ENCODE results near the gene FAM50B. TPM values are rescaled to one million over a fixed set of nuclear protein-coding genes. Genes with fewer than 3 reads are reported as not detected.

The FAM50B gene
- total RNA-seq, 1 donor from 2014 or later = 10.6 TPM

- no peaks in the 10 kb centered on the region for H3K27me3 ChIP-seq (ENCODE audit: low read depth)
- intact Hi-C loops (cut with DNase I) = no loop called here
- TF ChIP-seq CTCF (IDR thresholded peaks at IDR 0.05) = no peak
- peaks cover 13% of the 10 kb centered on the region for H3K4me1 ChIP-seq
- no peak for DNase-seq
- no peak overlapping the region for H3K4me3 ChIP-seq
- H3K27ac ChIP-seq = peak overlapping the region; percentile 75
- H3K36me3 ChIP-seq = no peaks in the 10 kb centered on the region
- no peaks in the 10 kb centered on the region for H3K9me3 ChIP-seq
- peak; percentile 57 to 78 for ATAC-seq
Measured at GRCh38 chr6:3803627-3804468, 45.3 kb upstream of the FAM50B start.

- intact Hi-C loops (cut with DNase I) = no loop called here
- Histone ChIP-seq H3K4me3 (no peak overlapping the region), H3K36me3 (no peaks in the 10 kb centered on the region), H3K27ac (no peak overlapping the region), H3K9me3 (no peaks in the 10 kb centered on the region), H3K27me3 (ENCODE audit: low read depth) (no peaks in the 10 kb centered on the region), H3K4me1 (peaks cover 10% of the 10 kb centered on the region)
- DNase-seq = no peak
- TF ChIP-seq CTCF (IDR thresholded peaks at IDR 0.05) = no peak
- ATAC-seq = no peak
Measured at GRCh38 chr6:3804964-3805363, 44.2 kb upstream of the FAM50B start.

GRCh38 chr6:3805448-3806123 is 43.6 kb upstream of the FAM50B start:
- intact Hi-C loops (cut with DNase I) = no loop called here
- no peak for DNase-seq
- H3K9me3 ChIP-seq = no peaks in the 10 kb centered on the region
- no peak for TF ChIP-seq CTCF (IDR thresholded peaks at IDR 0.05)
- H3K27ac ChIP-seq = peak overlapping the region; percentile 39
- no peak for ATAC-seq
- H3K4me3 ChIP-seq = no peak overlapping the region
- H3K4me1 ChIP-seq = peaks cover 7% of the 10 kb centered on the region
- no peaks in the 10 kb centered on the region for H3K36me3 ChIP-seq
- H3K27me3 ChIP-seq (ENCODE audit: low read depth) = no peaks in the 10 kb centered on the region

- Histone ChIP-seq H3K36me3 (no peaks in the 10 kb centered on the region), H3K9me3 (no peaks in the 10 kb centered on the region), H3K27ac (peak overlapping the region; percentile 39), H3K27me3 (ENCODE audit: low read depth) (no peaks in the 10 kb centered on the region), H3K4me3 (no peak overlapping the region), H3K4me1 (peaks cover 7% of the 10 kb centered on the region)
- ATAC-seq (no peak), DNase-seq (no peak)
- intact Hi-C loops (cut with DNase I) = no loop called here
- no peak for TF ChIP-seq CTCF (IDR thresholded peaks at IDR 0.05)
Measured at GRCh38 chr6:3806169-3806922, 42.8 kb upstream of the FAM50B start.

GRCh38 chr6:3808199-3808598 is 41.0 kb upstream of the FAM50B start:
- Histone ChIP-seq H3K27ac (peak overlapping the region; percentile 64), H3K4me3 (no peak overlapping the region), H3K4me1 (peaks cover 9% of the 10 kb centered on the region), H3K9me3 (no peaks in the 10 kb centered on the region), H3K36me3 (no peaks in the 10 kb centered on the region), H3K27me3 (ENCODE audit: low read depth) (no peaks in the 10 kb centered on the region)
- DNase-seq = no peak
- intact Hi-C loops (cut with DNase I) = no loop called here
- no peak for ATAC-seq
- TF ChIP-seq CTCF (IDR thresholded peaks at IDR 0.05) = no peak

All from lower lobe of right lung (tissue), 2 donors.